Measurements from ENCODE around the gene HAAO. TPM values are rescaled to one million over a fixed set of nuclear protein-coding genes. Genes with fewer than 3 reads are reported as not detected.

The HAAO gene
- total RNA-seq, 1 experiment from 2014 or later: not detected

DNA sequence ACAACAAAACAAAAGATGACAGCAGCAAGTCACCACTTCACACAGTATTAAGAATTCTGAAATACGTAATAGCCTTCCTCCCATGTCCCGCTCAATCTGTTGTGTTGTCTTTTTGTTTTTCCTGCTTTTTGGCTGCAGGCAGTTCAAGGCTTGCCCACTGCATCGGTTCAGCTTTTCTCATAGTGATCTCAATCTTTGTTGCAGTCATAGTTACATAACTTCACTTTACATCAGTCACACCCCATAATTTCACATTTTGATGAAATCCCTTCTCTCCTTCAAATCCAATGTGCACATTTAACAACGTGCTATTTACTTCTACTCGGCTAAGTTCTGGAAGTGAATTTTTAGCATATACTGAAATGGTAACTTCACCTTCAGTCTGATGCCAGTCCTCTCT lies 33.8 kb upstream of the HAAO start:
- no TSS peak for BruUV-seq (replicated peaks)
- H3F3A ChIP-seq (ENCODE audit: low read length, unreplicated experiment): no peaks in the 10 kb centered on the region
- H3K27me3 ChIP-seq (ENCODE audit: low read length): no peaks in the 10 kb centered on the region
- H4K20me1 ChIP-seq (ENCODE audit: low read length): no peaks in the 10 kb centered on the region
- no peaks in the 10 kb centered on the region for H3K79me2 ChIP-seq (ENCODE audit: low read length)
- CTCF ChIA-PET: no interaction called here
- TF ChIP-seq EZH2 (IDR thresholded peaks at IDR 0.05; ENCODE audit: low read length, unreplicated experiment) (no peak), EZH2phosphoT487 (IDR thresholded peaks at IDR 0.05; ENCODE audit: borderline replicate concordance, low read length) (no peak)
- TF ChIP-seq, protein P1, sequence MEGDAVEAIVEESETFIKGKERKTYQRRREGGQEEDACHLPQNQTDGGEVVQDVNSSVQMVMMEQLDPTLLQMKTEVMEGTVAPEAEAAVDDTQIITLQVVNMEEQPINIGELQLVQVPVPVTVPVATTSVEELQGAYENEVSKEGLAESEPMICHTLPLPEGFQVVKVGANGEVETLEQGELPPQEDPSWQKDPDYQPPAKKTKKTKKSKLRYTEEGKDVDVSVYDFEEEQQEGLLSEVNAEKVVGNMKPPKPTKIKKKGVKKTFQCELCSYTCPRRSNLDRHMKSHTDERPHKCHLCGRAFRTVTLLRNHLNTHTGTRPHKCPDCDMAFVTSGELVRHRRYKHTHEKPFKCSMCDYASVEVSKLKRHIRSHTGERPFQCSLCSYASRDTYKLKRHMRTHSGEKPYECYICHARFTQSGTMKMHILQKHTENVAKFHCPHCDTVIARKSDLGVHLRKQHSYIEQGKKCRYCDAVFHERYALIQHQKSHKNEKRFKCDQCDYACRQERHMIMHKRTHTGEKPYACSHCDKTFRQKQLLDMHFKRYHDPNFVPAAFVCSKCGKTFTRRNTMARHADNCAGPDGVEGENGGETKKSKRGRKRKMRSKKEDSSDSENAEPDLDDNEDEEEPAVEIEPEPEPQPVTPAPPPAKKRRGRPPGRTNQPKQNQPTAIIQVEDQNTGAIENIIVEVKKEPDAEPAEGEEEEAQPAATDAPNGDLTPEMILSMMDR (conservative IDR thresholded peaks at IDR 0.05; ENCODE audit: low read depth, low read length): no peak
- no peaks in the 10 kb centered on the region for H3K9me2 ChIP-seq (replicated peaks; ENCODE audit: low read length)
- no peaks in the 10 kb centered on the region for H3K36me3 ChIP-seq (ENCODE audit: low read depth, low read length)
- peaks cover 12% of the 10 kb centered on the region for H3K4me1 ChIP-seq (ENCODE audit: insufficient read depth, low read length)
- no peak overlapping the region for H3K27ac ChIP-seq (ENCODE audit: low read length)
- H3K9ac ChIP-seq (ENCODE audit: low read length): no peak overlapping the region
- no peak for DNase-seq
- no peak for ATAC-seq
- POLR2A ChIA-PET (ENCODE audit: unreplicated experiment): no interaction called here
- no peak overlapping the region for H3K4me2 ChIP-seq (ENCODE audit: low read length)
- no peaks in the 10 kb centered on the region for H3K9me3 ChIP-seq (ENCODE audit: low read length)
- H3K4me3 ChIP-seq (ENCODE audit: low read length): no peak overlapping the region
- intact Hi-C loops (cut with micrococcal nuclease): loop anchor here (5.0 to 10.0 kb wide), 3 partner anchors 399 to 781 kb away; partner anchors contain the start of gene ZFP36L2
- no peak overlapping the region for H2AFZ ChIP-seq (ENCODE audit: low read length)

DNA sequence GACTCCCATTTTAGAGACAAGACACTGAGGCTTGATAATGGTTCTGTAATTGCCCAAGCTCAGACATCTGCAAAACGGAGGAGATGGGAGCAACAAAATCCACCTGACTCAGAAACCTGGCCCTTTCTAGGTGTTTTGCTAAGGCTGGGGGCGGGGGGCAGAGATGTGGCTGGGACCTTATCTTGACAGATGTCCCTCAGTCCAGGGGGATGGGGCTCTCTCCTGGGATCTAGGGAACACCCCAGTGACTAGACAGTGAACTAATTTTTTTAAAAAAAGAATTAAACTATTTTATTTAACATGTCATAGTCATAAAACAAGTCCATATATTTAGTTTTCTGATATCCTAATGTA lies 32.0 kb upstream of the HAAO start:
- Histone ChIP-seq H3K9me3 (ENCODE audit: low read length) (no peaks in the 10 kb centered on the region), H3K9ac (ENCODE audit: low read length) (no peak overlapping the region), H3K4me1 (ENCODE audit: insufficient read depth, low read length) (peaks cover 5% of the 10 kb centered on the region; the same call in 1 of the 2 replicates), H3K4me3 (ENCODE audit: low read length) (no peak overlapping the region), H2AFZ (ENCODE audit: low read length) (no peak overlapping the region), H3K27ac (ENCODE audit: low read length) (no peak overlapping the region), H3K9me2 (replicated peaks; ENCODE audit: low read length) (no peaks in the 10 kb centered on the region), H3K79me2 (ENCODE audit: low read length) (no peaks in the 10 kb centered on the region), H3K4me2 (ENCODE audit: low read length) (no peak overlapping the region), H4K20me1 (ENCODE audit: low read length) (no peaks in the 10 kb centered on the region), H3K27me3 (ENCODE audit: low read length) (no peaks in the 10 kb centered on the region), H3K36me3 (ENCODE audit: low read depth, low read length) (no peaks in the 10 kb centered on the region), H3F3A (ENCODE audit: low read length, unreplicated experiment) (no peaks in the 10 kb centered on the region)
- ATAC-seq (no peak), DNase-seq (no peak)
- intact Hi-C loops (cut with micrococcal nuclease): loop anchor here (10.0 kb wide), 1 partner anchor 400 kb away; the partner anchor contains the start of gene ZFP36L2
- ChIA-PET POLR2A (ENCODE audit: unreplicated experiment) (interaction anchor here (0.6 kb wide), 1 partner anchor 11 kb away, joined by 5 read pairs; no protein-coding TSS in a partner anchor), CTCF (no interaction called here)
- no TSS peak for BruUV-seq (replicated peaks)
- TF ChIP-seq, protein P1 (conservative IDR thresholded peaks at IDR 0.05; ENCODE audit: low read depth, low read length): no peak
- TF ChIP-seq EZH2 (IDR thresholded peaks at IDR 0.05; ENCODE audit: low read length, unreplicated experiment): no peak
- TF ChIP-seq EZH2phosphoT487 (IDR thresholded peaks at IDR 0.05; ENCODE audit: borderline replicate concordance, low read length): no peak

GRCh38 chr2:42823744-42824453 lies 31.5 kb upstream of the HAAO start:
- Histone ChIP-seq H3K36me3 (ENCODE audit: low read depth, low read length) (no peaks in the 10 kb centered on the region), H3K4me1 (ENCODE audit: insufficient read depth, low read length) (0 out of 2 replicates have a peak, but pooled peaks cover 5% of the 10 kb centered on the region), H3K79me2 (ENCODE audit: low read length) (no peaks in the 10 kb centered on the region), H2AFZ (ENCODE audit: low read length) (no peak overlapping the region), H3K9me3 (ENCODE audit: low read length) (no peaks in the 10 kb centered on the region), H3K4me2 (ENCODE audit: low read length) (no peak overlapping the region), H3K9ac (ENCODE audit: low read length) (no peak overlapping the region), H3K9me2 (replicated peaks; ENCODE audit: low read length) (no peaks in the 10 kb centered on the region), H3K27ac (ENCODE audit: low read length) (no peak overlapping the region), H3F3A (ENCODE audit: low read length, unreplicated experiment) (no peaks in the 10 kb centered on the region), H3K4me3 (ENCODE audit: low read length) (no peak overlapping the region), H4K20me1 (ENCODE audit: low read length) (no peaks in the 10 kb centered on the region), H3K27me3 (ENCODE audit: low read length) (no peaks in the 10 kb centered on the region)
- TF ChIP-seq EZH2phosphoT487 (IDR thresholded peaks at IDR 0.05; ENCODE audit: borderline replicate concordance, low read length) (no peak), EZH2 (IDR thresholded peaks at IDR 0.05; ENCODE audit: low read length, unreplicated experiment) (no peak)
- TF ChIP-seq, protein P1 (conservative IDR thresholded peaks at IDR 0.05; ENCODE audit: low read depth, low read length): no peak
- ChIA-PET CTCF (no interaction called here), POLR2A (ENCODE audit: unreplicated experiment) (interaction anchor here (0.6 kb wide), 1 partner anchor 10 kb away, joined by 5 read pairs; no protein-coding TSS in a partner anchor)
- intact Hi-C loops (cut with micrococcal nuclease): loop anchor here (10.0 kb wide), 1 partner anchor 401 kb away; the partner anchor contains the start of gene ZFP36L2
- DNase-seq (no peak), ATAC-seq (no peak)
- no TSS peak for BruUV-seq (replicated peaks)
